SHP77 treated with DMSO at 0.1 percent for 48 hours (cell line): ENCODE results near the gene DHX35.

Experiments
- DNase-seq: peaks from one replicate; lab custom pipeline; 2025; lab: John Stamatoyannopoulos, UW

DHX35 gene

DNA sequence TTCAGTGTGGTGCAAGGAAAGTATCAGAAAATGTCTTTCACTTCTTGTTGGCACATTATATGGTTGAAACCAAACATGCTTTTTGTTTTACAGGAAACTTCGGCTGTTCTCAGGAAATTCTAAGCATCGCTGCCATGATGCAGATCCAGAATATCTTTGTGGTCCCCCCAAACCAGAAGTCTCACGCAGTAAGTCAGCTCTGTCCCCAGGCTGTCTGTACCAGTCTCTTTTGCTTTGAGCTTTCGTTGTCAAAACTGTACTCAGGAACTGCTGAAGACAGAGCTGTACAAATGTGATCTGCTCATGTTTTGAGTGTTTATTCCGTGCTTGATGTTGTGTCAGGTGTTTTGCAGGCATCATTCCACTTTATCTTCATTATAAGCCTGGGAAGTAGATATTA, 59.6 kb downstream of the DHX35 start:
- DNase-seq = no peak

DNA sequence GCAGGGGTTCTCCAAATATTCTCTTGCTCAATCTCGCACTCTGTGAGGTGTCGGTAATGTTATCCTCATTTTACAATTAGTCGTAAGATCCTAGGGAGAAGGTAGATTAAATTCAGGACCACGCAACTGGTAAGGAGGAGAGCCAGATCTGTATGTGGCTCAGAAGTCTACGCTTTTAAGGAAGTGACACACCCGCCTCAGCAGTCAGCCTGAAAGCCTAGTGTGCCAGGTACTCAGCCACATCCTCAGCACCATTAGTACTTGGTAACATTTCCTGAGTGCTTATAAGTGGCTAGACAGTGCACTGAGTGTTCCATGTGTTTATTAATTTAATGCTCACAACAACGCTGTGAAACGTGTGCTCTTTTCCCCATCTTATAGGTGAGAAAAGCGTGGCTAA, 63.7 kb downstream of the DHX35 start:
- DNase-seq = no peak

DNA sequence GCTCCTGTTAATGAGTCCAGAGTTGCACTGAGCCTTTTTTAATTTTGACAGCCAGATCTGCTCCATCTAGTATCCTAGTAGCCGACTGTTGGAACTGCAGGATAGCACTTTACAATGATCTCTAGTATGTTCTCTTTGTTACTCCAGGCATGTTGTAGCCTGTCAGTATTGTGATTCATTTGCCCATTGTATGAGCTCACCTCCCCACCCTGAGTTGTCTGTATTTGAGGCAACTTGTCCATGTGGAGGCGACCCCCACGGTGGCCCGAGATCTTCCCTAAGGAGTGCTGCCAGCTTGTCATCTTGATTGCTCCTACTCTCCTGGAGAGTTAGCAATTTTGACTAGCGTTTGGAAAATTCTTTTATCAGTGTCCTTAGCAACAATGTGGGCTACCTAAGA, 67.2 kb downstream of the DHX35 start:
- DNase-seq = no peak

DNA sequence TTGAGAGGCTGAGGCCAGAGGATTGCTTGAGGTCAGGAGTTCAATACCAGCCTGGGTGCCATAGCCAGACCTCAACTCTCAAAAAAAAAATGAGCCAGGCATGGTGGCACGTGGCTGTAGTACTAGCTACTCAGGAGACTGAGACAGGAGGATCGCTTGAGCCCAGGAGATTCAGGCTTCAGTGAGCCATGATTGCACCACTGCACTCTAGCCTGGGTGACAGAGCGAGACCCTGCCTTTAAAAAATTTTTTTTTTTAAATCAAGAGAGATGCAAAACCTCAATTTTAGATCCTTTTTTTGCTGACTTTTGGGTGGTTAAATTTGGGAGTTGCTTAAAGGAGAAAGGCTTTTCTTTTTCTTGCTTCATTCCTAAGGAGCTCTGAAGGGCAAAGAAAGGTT, 70.9 kb downstream of the DHX35 start:
- DNase-seq = no peak

DNA sequence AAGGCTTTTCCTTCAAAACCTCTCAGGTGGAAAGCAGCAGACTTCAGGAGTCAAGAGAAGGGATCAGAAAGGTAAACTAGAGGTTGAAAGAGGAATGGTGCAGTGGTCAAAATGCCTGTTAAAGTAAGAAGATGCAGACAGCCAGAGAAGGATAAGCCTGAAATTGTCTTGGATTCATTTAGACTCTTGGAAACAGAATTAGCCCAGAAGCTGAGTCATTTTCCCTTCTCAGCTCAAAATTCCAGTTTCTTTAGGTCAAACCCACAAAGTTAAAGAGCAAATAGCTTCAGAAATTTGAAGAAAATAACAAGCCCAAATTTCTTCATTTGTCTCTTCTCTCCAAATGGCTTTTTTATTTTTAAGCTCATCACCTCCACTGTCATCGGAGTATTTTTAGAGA, 73.9 kb downstream of the DHX35 start:
- no peak for DNase-seq

DNA sequence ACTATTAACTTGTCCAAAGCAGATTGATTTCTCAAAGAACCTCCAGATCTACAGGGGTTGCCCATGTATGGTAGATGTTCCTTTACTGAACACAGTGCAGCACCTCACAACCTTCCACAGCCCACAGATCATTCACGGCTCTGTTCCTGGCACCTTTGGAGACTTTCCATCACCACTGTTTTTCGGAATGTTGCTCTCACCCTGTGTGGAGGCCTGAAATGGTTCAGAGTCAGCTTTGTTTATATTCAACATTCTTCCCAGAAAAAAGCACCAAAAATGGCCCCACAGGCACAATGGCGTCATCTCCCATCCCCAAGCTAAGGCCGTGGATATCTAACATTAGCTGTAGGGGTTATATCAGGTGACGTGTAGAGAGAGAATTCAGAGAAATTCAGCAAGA, 74.7 kb downstream of the DHX35 start:
- DNase-seq = no peak

DNA sequence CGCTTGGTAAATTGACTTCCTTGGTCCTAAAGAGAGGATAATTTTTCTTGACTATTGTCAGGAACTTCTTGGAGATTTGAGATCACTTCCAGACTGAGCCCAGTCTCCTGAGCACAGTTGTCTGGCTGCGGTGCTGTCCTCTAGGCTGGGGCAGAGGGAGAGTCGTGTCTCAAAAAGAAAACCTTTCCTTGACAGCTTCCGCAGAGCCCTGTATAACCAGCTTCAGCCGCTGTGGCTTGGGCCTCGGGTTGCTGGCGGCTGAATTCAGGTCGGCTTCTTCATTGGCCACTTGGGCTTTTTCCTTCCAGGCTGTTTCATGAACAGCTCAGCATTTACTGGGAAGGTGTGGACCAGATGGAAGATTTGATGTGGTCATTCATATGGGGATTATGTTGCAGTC, 75.9 kb downstream of the DHX35 start:
- DNase-seq = no peak

DNA sequence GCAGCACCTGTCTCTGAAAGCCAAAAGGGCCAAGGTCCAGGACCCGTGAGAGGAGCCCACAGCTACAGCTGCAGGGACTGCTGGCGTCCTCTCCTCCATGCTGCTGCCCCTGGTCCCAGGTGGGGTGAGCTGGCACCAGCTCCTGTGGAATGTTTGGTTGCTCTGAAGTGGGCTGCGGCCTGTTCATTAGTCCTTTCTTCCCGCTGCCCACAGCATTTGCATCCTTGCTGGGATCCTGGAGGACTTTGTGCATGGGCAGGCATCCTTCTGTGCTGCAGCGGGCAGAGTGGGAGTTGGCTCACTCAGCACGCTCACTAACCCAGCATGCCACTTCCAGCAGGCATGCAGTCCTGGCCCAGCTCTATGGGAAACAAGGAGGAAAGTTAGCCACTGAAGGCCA, 76.4 kb downstream of the DHX35 start:
- no peak for DNase-seq

DNA sequence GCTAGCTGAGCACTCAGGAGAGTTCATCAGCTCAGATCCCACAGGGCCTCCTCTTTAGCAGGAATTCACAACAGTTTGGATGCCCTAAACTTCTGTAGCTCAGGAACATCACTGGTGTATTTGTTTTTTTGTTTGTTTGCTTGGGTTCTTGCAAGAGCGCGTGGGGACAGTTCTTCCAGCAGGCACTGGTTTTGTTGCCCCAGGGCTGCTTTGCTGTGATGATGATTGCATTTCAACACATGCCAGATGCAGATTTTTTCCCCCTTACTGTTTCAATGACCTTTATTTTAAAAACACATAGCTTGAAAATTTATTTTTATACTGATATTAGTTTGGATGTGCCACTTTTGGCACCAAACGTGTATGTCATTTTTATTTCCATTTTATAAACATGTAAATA, 77.1 kb downstream of the DHX35 start:
- no peak for DNase-seq

DNA sequence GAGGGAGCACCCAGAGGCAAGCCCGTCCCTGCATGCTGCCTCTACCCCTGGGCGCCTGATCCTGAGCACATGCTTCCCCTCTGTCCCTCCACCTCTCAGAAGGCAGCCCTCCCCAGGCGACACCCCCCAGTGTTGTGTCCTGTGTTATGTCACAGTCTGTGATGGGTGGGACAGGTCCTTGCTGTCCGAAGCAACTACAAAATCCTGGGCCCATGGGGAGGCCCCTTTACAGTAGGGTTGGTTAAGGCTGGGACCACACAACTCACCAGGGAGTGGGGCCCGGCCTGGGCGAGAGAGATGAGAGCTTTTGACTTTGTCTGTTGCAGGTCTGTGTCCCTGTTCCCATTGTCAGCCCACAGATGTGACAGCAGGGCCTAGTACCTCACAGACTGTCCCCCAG, 78.0 kb downstream of the DHX35 start:
- DNase-seq = no peak

DNA sequence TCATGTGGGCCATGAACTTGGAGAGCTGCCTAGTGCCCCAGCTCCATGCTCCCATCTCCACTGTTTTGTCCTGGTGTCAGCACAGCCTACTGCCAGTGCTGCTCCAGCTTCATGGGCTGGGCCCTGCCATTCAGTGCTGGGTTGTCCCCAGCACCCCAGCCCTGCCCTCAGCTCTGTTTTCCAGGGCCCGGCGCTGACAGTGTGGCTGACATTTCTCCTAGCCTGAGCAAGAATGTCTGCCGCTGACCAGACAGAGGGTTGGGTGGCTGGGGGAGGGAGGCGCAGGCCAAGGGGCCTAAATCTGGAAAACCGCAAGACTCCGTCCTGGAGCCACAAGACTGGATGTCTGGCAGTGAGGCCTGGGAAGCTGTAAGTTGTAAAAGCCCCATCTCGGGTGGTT, 78.9 kb downstream of the DHX35 start:
- DNase-seq = no peak

DNA sequence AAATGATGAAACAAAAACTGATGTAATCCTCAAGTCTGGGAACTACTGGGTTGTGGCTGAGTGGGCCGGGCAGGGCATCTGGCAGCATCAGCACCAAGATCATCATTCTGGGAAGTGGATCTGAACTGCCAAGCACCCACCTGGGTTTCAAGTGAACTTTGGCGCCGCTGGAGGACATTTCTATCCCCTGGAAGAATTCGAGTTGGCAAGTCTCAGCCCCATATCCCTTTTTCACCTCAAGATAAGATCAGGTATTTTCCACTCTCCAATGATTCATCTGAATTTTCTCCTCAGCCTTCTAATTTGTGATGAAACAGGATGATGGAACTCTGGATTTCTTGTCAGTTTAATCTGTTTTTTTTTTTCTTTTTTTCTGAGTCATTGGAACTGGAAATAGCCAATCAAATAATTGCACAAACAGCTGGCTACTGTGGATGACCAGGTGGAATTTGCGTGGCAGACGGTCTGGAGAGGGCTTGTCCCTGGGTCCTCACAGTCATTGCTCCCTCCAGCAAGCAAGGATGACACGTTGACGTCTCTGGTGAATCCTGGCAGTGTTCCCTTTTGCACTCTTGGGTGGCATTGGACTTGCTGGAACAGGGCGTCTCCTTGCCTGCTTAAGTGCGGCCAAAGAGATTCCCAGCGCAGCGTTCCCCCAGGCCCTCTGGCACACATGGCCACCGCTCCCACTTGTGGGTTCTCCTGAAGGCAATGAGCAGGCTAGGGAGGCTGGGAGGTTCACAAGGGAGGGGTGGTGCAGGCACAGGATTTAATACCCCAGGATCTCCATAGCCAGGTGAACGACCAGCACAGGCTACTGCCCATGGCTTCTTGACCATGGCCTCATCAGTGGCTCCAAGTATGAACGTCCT, 80.4 kb downstream of the DHX35 start:
- DNase-seq = no peak

DNA sequence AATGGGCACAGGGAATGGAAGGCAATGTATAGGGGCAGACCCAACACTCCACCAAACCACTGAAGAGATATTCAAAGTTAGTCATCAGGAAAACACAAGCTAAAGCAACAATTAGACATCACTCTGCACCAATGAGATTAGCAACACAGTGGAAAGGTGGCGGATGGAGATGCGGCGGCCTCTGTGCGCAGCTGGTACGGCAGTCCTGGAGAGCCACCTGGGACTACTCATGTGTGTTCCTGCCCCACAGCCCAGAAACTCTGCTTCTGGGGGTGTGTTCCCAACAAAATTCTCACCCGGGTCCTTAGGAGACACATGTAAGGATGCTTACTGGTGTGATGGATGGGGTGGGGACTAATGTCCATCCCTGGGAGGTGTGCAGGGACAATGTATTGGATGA, 82.4 kb downstream of the DHX35 start:
- no peak for DNase-seq

DNA sequence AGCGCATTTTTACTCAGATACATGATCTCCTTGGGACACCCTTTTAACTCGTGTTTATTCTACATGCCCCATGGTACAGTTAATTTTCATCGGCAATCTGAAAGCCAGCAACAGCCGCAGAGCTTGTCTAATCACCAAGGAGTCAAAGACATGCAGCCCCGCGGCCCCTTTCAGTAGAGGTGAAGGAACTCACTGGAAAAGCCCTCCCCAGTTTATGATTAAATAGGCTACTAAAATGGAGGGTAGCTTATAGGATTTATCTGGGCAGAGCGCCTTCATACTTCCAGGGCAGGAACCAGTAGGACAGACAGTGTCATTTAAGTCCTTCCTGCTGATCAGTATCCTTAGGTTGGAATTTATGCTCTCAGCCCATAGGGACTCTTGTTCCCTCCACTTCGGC, 83.5 kb downstream of the DHX35 start:
- DNase-seq = no peak

DNA sequence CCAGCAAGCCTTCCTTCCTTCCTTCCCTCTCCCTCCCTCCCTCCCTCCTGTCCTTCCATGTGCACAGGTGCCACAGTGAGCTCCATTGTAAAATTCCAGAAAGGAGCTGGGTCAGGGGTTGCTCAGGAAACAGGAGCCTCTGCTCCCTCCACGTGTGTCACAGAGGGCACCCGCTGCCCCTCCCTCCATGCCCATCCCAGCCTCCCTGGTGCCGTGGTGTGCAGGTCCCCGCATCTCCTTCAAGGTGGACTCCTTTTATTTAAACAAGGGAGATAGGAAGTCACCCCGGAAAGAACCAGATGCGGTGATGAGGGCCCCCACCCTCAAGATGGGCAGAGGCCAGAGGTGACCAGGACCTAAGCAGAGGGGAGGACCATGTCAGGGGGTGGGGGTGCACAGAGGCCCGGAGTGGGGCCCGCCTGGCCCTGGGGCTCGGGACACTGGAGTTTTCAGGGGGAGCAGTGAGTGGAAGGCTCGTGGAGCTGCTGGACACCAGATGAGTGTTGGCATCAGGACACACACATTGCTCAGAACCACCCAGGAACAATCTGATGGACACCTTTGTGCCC, 85.4 kb downstream of the DHX35 start:
- DNase-seq = no peak

DNA sequence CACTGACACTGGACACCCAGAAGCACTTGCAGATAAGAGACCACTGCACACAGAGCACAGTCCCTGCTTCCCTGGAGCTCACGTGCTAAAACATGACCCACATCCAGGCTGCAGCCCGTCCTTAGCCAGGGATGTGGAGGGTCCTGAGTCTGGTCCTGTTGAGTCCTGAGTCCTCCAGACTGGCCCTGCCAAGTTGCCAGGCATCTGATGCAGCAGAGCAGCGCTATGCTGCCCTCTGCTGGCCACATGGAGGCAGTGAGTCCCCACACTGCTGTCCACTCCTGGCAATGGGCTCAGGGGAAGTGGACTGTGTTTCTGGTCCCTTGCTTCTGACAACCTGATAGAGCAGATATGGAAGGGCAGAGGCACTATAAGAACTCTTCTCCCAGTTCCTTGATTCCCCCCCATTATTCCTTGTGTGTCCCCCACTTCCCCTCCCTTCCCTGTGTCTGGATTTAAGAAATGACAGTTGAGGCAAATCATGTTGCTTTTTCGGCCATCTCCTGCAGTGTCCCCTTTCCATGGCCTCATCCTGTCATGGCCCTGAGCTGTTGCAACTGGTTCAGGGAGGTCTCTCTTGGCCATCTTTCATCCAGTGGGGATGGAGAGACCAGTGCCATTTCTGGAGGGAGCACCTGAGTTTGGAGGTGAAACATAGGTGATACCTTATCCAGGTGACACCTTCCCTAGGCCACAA, 86.0 kb downstream of the DHX35 start:
- peak; percentile 5 for DNase-seq

DNA sequence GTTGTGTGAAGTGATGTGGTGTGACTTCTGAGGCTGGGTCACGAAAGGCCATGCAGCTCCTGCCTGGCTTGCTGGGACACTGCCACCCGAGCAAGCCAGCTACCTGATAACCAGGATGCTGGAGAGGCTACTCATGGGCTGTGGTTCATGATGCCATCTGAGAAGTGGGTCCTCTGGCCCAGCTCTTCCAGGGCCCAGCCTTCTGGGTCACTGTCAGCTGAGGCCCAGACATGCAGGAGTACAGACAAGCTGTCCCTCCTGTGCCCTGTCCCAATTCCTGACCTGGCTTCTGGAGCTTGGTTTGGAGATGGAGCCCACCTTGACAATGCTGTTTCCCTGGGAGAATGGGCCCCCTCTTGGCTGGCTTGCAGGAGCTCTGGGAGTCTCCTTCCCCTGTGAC, 87.0 kb downstream of the DHX35 start:
- DNase-seq = no peak

DNA sequence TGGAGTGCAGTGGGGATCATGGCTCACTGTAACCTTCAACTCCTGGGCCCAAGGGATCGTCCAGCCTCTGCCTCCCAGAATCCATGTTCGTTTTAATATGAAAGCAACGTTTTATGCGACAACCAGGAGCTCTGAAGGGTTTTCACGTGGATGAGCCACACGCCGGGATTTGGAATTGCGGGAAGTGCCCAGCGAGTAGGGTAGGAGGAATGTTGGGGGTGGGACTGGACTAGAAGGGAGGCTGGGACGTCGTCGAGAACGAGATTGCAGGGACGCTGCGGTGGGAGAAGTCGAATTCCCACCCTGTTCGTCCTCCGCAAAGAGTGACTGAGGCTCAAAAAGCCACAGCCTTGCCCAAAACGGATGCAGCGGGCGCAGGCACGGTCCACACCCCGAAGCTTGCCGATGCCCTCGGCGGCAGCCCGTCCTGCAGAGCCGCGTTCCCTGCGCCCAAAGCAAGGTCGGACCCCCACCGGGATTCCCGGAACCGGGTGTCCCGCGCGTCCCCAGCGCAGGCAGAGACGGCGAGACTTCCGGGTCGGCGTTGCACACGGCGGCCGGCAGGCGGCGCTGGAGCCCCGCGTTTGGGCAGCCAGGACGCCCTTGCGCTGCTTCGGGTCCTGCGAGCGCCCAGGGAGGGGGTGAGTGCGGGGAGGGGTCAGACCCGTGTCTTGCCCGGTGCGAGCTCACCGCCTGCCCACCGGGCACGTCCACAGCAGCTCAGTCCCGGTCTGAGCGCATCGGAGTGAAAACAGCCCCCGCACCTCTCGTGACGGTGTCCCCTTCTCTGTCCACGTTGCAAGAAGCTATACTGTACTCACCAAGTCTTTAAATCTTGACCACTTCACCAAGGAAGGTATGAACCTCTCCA, 87.8 kb downstream of the DHX35 start:
- peak; percentile 25 for DNase-seq

DNA sequence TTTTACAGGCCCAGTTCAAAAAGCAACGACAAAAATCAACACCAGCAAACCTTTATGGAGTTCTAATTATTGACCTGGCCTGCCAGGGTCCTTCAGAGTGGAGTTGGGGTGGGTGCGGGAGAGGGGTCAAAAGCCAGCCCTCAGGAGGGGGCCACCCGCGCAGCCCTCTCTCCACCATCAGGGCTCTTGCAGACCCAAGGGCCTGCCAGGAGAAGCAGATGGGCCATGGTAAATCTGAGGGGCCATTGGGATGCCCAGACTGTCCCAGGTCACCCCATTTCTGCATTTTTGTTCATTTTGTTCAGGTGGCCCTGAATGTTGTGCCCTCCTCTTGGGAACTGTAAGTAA, 88.4 kb downstream of the DHX35 start:
- no peak for DNase-seq

DNA sequence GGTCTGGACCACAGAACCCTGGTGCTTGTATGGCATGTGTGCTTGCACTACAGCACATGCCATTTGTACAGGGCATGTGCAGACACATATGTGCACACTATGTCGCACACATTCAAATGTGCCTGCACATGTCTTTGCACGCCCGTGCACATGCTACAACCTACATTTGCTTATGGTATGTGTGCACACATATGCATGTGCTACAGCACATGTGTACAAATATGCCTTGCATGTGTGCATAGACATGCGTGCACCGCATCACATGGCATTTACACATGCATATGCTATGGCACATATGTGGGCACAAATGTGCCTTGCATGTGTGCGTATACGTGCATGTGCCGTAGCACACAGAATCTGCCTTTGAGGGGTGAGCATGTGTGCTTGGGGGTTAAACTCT, 90.5 kb downstream of the DHX35 start:
- no peak for DNase-seq

DNA sequence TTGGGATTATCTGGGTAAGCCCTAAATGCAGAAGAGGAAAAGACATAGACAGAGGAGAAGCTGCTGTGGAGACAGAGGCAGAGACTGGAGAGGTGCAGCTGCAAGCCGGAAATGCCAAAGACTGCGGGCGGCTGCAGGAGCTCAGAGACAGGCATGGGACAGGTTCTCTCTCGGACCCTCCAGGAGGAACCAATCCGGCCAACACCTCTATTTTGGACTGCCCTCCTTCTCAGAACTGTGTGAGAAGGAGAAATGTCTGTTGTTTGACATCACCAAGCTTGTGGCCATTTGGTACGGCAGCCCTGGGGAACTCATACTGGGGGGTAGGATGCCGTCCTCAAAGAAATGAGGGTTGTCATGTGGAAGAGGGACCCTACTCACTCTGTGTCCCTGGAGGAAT, 95.0 kb downstream of the DHX35 start:
- no peak for DNase-seq

DNA sequence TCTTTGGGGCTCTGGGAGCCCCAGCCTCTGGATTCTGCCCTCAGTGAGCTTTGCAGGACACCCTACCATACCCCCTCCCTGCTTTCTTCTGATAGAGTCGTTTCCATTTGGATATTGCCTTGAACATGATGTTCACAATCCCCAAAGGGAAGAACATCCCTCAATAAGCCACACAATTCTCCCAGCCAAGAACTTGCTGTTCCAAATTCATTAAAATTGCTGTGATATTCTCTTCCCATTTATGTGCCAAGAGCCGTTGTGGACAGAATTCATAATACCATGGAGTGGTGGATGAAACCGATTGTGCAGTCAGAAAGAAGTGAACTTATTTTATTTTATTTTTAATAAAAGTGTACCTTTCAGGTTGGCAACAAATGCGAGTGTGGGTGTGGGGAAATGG, 95.8 kb downstream of the DHX35 start:
- DNase-seq = no peak

DNA sequence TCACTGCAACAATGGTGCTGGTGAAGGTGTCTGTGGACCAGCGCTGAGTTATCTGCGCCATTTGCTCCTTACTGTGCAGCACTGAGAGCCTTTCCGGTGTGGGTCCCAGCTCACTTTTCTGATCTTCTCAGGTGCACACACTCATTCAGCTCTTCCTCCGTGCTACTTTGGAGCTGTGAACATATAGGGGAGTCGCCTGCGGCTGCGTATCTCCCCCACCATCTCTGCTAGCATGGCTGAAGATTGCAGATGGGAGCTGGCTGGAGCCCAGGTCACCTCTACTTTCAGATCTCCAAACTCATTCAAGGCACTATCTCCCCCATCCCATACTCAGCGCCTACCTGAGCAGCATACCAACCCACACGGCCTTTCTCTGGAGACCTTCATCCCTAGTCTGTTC, 96.9 kb downstream of the DHX35 start:
- no peak for DNase-seq
